Astrocyte of the spinal cord (primary cell): Measurements from ENCODE around the gene PODXL2.

Source experiments
- DNase-seq: peaks from one replicate; pipeline ENCODE4 v3.0.0; 2011; ENCODE audit warnings: low read depth, low spot score
- H3K4me3 ChIP-seq: 2 replicates; pipeline ENCODE4 v1.5.1; 2011; ENCODE audit warnings: low read depth, mild to moderate bottlenecking, low read length, moderate library complexity
- CTCF ChIP-seq: IDR thresholded peaks from 2 replicates; pipeline ENCODE4 v1.5.1; 2012; ENCODE audit warnings: low read depth, mild to moderate bottlenecking, low read length, inconsistent platforms
- in situ Hi-C: cut with HindIII; loops from 2 replicates; pipeline ENCODE4 v1.10.0; 2017; ENCODE audit warnings: low sequenced_read_pairs

The PODXL2 gene

GRCh38 chr3:127612966-127613365, 16.0 kb upstream of the PODXL2 start:
- in situ Hi-C loops, result no loop called here
- DNase-seq, result peak; percentile 52
- TF ChIP-seq CTCF, result no peak
- H3K4me3 ChIP-seq, result no peak overlapping the region

- no peak for DNase-seq
- H3K4me3 ChIP-seq, result no peak overlapping the region
- TF ChIP-seq CTCF, result no peak
- in situ Hi-C loops, result no loop called here
These were observed 15.6 kb upstream of the PODXL2 start for GRCh38 chr3:127613406-127613805.

- no peak overlapping the region for H3K4me3 ChIP-seq
- TF ChIP-seq CTCF, result no peak
- no peak for DNase-seq
- in situ Hi-C loops, result no loop called here
These were observed 13.9 kb upstream of the PODXL2 start for GRCh38 chr3:127614928-127615589.

GRCh38 chr3:127615631-127616305, 13.2 kb upstream of the PODXL2 start:
- no peak overlapping the region for H3K4me3 ChIP-seq
- no peak for DNase-seq
- in situ Hi-C loops, result no loop called here
- TF ChIP-seq CTCF, result no peak

- in situ Hi-C loops, result no loop called here
- DNase-seq, result no peak
- no peak for TF ChIP-seq CTCF
- H3K4me3 ChIP-seq, result no peak overlapping the region
These were observed 12.0 kb upstream of the PODXL2 start for GRCh38 chr3:127616836-127617605.

- H3K4me3 ChIP-seq, result no peak overlapping the region
- TF ChIP-seq CTCF, result no peak
- no peak for DNase-seq
- in situ Hi-C loops, result no loop called here
These were observed 10.1 kb upstream of the PODXL2 start for GRCh38 chr3:127618891-127619290.
